Measurements from ENCODE around the gene MYO15A.

Gene MYO15A

DNA sequence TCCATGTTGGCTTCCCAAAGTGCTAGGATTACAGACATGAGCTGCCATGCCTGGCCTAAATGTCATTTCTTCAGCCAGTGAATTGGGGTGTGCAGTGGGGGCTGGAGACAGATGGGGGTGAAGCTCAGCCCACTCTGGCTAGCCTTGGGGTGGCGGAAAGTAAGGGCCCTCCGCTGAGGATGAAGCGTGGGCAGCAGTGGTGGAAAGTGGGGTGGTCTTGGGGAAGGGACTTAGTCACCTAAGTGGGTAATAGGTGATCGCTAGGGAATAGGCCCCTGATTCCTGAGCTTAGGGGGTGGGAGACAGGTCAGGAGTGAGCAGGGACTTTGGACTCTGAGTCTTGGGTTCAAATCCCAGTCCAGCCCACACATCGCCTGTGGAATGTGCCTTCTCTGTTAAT lies 119.1 kb downstream of the MYO15A start:
- Histone ChIP-seq H3K9ac (ENCODE audit: low read length) (no peak overlapping the region), H3K36me3 (ENCODE audit: control insufficient read depth, low read depth, low read length) (peaks cover 3% of the 10 kb centered on the region), H3K27me3 (ENCODE audit: control insufficient read depth, insufficient read depth, low read length) (no peaks in the 10 kb centered on the region), H3K4me1 (ENCODE audit: control insufficient read depth, low read depth, low read length) (peaks cover 12% of the 10 kb centered on the region), H3K4me3 (ENCODE audit: low read length) (no peak overlapping the region), H3K9me3 (ENCODE audit: control insufficient read depth, low read depth, low read length) (no peaks in the 10 kb centered on the region), H3K27ac (ENCODE audit: low read length) (no peak overlapping the region)

DNA sequence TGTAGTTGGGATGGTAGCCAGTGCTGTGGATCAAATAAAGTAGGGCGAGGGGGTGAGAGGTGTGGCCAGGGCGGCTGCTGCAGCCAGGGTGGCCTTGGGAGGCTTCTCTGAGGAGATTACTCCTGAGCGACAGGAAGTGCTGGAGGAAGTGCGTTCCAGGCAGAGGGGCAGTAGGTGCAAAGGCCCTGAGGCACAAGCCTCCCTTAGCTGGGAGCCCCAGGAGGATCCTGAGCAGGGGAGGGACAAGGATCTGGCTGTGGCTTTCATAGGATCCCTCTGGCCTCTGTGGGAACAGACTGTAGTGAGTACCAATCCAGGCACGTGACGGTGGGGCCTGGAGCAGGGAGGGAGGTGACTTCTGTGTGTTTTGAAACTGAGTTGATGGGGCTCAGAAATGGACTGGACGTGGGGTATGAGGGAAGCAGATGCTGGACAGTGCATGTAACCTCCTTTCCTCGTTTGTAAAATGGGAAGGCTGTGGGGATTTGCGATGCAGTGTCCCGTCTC lies 119.7 kb downstream of the MYO15A start:
- no peak overlapping the region for H3K27ac ChIP-seq (ENCODE audit: low read length)
- H3K36me3 ChIP-seq (ENCODE audit: control insufficient read depth, low read depth, low read length): peaks cover 5% of the 10 kb centered on the region
- no peak overlapping the region for H3K4me3 ChIP-seq (ENCODE audit: low read length)
- no peaks in the 10 kb centered on the region for H3K9me3 ChIP-seq (ENCODE audit: control insufficient read depth, low read depth, low read length)
- no peak overlapping the region for H3K9ac ChIP-seq (ENCODE audit: low read length)
- H3K4me1 ChIP-seq (ENCODE audit: control insufficient read depth, low read depth, low read length): peaks cover 12% of the 10 kb centered on the region
- H3K27me3 ChIP-seq (ENCODE audit: control insufficient read depth, insufficient read depth, low read length): no peaks in the 10 kb centered on the region

DNA sequence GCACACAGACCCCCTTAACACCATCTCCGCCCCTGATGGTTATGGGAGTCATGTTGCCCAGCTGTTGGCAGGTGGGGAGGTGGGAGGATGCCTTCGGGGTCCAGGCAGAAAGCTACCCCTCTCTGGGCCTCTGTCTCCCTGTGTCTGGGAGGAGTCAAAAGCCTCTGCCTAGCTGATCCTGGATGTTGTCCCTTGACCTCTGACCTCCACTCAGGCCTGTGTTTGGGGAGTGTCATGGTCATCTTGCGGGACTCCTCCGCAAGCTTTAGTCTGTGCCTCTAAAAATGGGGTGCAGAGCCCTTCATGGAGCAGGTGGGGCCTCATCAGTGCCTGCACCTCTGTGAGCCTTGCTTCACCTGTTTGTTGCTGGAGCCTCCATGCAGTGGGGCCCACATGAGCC lies 120.7 kb downstream of the MYO15A start:
- Histone ChIP-seq H3K4me1 (ENCODE audit: control insufficient read depth, low read depth, low read length) (peaks cover 8% of the 10 kb centered on the region), H3K36me3 (ENCODE audit: control insufficient read depth, low read depth, low read length) (peaks cover 16% of the 10 kb centered on the region), H3K27me3 (ENCODE audit: control insufficient read depth, insufficient read depth, low read length) (no peaks in the 10 kb centered on the region), H3K4me3 (ENCODE audit: low read length) (no peak overlapping the region), H3K9ac (ENCODE audit: low read length) (no peak overlapping the region), H3K27ac (ENCODE audit: low read length) (no peak overlapping the region), H3K9me3 (ENCODE audit: control insufficient read depth, low read depth, low read length) (no peaks in the 10 kb centered on the region)

Measured in iPS-18a (cell line).